ENCODE measurements around the gene KLHDC3.

Gene KLHDC3

DNA sequence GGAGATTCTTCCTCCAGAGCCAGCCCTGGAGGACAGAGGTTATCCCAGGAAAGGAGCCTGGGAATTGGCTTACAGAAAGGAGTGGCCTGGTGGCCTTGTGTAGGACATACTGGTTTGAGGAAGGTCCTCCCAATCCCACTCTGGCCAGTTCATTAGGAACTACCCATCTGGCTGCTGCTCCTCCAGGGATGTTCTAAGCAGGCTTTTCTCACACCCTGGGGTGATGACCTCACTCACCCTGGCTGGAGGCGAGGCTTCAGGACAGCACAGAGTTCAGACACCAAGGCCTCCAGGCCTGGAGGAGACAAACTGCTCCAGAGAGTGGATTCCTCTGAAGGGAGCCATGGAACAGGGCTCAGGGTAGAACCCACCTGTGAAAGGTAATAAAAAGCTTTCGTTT lies 44.6 kb upstream of the KLHDC3 start:
- Histone ChIP-seq H3K27ac (no peak overlapping the region), H3K4me3 (ENCODE audit: low read depth, low read length) (no peak overlapping the region), H2AFZ (no peak overlapping the region), H3K9ac (no peak overlapping the region), H3K27me3 (ENCODE audit: control insufficient read depth, insufficient read depth, low read length) (no peaks in the 10 kb centered on the region), H3K9me3 (ENCODE audit: control insufficient read depth, low read length) (no peaks in the 10 kb centered on the region), H3K4me1 (no peaks in the 10 kb centered on the region), H3K4me2 (ENCODE audit: low read length) (no peak overlapping the region), H3K79me2 (no peaks in the 10 kb centered on the region), H3K36me3 (ENCODE audit: control insufficient read depth, insufficient read depth, low read length) (no peaks in the 10 kb centered on the region)
- TF ChIP-seq, protein P1, sequence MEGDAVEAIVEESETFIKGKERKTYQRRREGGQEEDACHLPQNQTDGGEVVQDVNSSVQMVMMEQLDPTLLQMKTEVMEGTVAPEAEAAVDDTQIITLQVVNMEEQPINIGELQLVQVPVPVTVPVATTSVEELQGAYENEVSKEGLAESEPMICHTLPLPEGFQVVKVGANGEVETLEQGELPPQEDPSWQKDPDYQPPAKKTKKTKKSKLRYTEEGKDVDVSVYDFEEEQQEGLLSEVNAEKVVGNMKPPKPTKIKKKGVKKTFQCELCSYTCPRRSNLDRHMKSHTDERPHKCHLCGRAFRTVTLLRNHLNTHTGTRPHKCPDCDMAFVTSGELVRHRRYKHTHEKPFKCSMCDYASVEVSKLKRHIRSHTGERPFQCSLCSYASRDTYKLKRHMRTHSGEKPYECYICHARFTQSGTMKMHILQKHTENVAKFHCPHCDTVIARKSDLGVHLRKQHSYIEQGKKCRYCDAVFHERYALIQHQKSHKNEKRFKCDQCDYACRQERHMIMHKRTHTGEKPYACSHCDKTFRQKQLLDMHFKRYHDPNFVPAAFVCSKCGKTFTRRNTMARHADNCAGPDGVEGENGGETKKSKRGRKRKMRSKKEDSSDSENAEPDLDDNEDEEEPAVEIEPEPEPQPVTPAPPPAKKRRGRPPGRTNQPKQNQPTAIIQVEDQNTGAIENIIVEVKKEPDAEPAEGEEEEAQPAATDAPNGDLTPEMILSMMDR (IDR thresholded peaks at IDR 0.05) = no peak

DNA sequence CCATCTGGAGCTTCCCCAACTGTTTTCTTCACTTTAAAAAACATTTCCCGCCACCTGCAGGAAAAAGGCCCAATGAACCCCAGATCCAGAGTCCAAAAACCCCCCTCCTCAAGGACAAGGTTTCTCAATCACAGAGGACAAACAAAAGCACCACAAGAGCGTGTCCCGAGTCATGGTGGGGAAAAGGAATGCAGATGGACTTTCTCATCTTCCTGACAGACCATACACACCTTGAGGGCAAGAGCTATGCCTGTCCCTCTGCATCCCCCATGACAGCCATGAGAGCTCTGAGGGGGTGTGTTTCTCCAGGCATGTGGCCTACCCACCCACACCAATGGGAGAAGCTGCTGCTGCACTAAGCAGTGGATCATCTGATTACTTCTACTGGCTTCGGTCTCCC lies 44.1 kb upstream of the KLHDC3 start:
- no peaks in the 10 kb centered on the region for H3K36me3 ChIP-seq (ENCODE audit: control insufficient read depth, insufficient read depth, low read length)

DNA sequence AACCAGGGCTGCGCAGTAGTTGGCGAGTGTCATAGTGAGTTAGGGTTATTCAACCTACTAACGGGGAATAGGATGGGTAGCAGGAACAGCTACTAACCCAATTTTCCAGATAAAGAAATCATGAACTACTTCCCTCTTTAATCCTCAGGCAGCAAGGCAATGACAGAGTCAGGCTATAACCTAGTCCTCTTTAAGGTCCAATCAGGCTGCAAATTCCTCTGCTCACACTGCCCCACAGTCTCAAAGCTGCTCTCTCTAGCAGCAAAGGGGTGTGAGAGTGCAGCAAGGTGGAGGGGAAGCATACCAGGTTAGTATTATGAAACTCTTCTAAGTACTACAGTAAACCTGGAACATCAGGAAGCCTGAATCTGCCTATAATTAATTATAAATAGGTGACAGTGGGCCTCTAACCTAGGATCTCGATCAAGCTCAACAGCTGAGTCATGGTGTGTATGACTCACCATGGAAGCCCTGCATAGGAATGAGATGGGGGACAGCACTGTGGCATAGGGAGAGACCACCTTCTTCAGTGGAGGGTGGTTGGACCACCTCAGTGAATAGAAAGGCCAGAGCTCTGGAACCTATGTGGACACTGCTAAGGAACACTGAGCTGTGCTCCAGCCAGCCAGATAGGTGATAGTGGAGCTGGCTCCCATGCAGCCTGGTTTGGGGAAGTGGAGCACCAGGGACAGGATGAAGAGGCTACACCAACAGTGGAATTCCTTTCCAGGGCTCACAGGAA lies 43.0 kb upstream of the KLHDC3 start:
- H3K9me3 ChIP-seq (ENCODE audit: control insufficient read depth, low read length) = no peaks in the 10 kb centered on the region
- H3K4me1 ChIP-seq = no peaks in the 10 kb centered on the region
- TF ChIP-seq, protein P1 (IDR thresholded peaks at IDR 0.05) = no peak
- no peaks in the 10 kb centered on the region for H3K36me3 ChIP-seq (ENCODE audit: control insufficient read depth, insufficient read depth, low read length)
- H3K4me3 ChIP-seq (ENCODE audit: low read depth, low read length) = no peak overlapping the region
- H3K9ac ChIP-seq = no peak overlapping the region
- H3K4me2 ChIP-seq (ENCODE audit: low read length) = no peak overlapping the region
- no peaks in the 10 kb centered on the region for H3K79me2 ChIP-seq
- H3K27ac ChIP-seq = no peak overlapping the region
- H3K27me3 ChIP-seq (ENCODE audit: control insufficient read depth, insufficient read depth, low read length) = no peaks in the 10 kb centered on the region
- no peak overlapping the region for H2AFZ ChIP-seq

More for the DNA sequence above, 44.1 kb upstream of the KLHDC3 start:
- no peak overlapping the region for H3K4me2 ChIP-seq (ENCODE audit: low read length)
- no peaks in the 10 kb centered on the region for H3K9me3 ChIP-seq (ENCODE audit: control insufficient read depth, low read length)
- no peak overlapping the region for H3K4me3 ChIP-seq (ENCODE audit: low read depth, low read length)
- no peaks in the 10 kb centered on the region for H3K79me2 ChIP-seq
- no peak overlapping the region for H3K27ac ChIP-seq
- H3K4me1 ChIP-seq = no peaks in the 10 kb centered on the region
- TF ChIP-seq, protein P1 (IDR thresholded peaks at IDR 0.05) = no peak
- no peak overlapping the region for H2AFZ ChIP-seq
- H3K9ac ChIP-seq = no peak overlapping the region
- H3K27me3 ChIP-seq (ENCODE audit: control insufficient read depth, insufficient read depth, low read length) = no peaks in the 10 kb centered on the region

DNA sequence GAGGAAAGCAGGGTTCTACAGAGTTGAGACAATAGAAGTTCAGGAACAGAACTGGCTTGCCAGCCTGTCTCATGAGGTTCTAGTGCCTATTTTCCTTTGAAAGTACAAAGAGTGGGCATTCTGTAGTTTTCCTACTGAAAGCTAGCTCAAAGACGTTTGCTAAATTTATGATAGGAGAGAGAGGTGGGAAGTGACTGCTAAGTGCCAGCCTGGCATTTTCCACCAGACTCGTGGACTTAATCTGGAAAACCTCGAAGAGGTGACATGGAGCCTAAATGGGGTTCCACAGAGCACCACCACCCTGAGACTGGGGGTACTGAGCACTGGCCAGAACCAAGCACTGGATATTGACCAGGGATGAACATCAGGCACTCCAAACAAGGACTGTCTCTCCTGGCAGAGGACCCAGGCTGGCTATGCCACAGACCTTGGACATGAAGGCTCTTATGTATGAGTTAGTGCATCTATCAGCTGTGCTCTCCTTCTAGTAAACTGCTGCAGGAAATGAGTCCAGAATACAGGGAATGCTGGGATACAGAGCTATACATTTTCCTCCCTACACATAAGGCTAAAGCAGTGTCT lies 42.2 kb upstream of the KLHDC3 start:
- H3K9ac ChIP-seq = no peak overlapping the region
- no peak overlapping the region for H3K27ac ChIP-seq
- H2AFZ ChIP-seq = no peak overlapping the region
- no peaks in the 10 kb centered on the region for H3K9me3 ChIP-seq (ENCODE audit: control insufficient read depth, low read length)
- H3K4me1 ChIP-seq = no peaks in the 10 kb centered on the region
- TF ChIP-seq, protein P1 (IDR thresholded peaks at IDR 0.05) = no peak
- H3K4me2 ChIP-seq (ENCODE audit: low read length) = no peak overlapping the region
- H3K4me3 ChIP-seq (ENCODE audit: low read depth, low read length) = no peak overlapping the region
- no peaks in the 10 kb centered on the region for H3K27me3 ChIP-seq (ENCODE audit: control insufficient read depth, insufficient read depth, low read length)
- H3K36me3 ChIP-seq (ENCODE audit: control insufficient read depth, insufficient read depth, low read length) = no peaks in the 10 kb centered on the region
- no peaks in the 10 kb centered on the region for H3K79me2 ChIP-seq

DNA sequence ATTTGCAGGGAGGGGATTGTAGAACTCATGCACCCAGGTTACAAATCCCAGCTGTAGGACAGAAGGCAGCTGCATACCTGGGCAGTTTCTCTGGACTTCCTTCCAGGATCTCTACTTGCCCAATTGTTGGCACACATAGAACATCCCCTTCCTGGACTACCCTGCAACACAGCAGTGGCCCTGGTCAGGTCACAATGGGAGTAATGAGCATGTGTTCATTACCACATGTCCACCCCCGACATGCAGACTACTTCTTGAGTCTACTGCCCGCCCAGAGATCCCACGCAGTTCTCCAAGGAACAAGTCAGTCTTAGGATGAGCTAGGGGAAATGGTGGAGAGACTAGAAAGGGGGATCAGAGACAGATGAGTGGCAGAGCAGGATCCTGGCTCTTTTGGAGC lies 40.1 kb upstream of the KLHDC3 start:
- Histone ChIP-seq H3K9ac (no peak overlapping the region), H3K27ac (no peak overlapping the region), H3K4me1 (peaks cover 5% of the 10 kb centered on the region), H3K79me2 (no peaks in the 10 kb centered on the region), H2AFZ (no peak overlapping the region), H3K36me3 (ENCODE audit: control insufficient read depth, insufficient read depth, low read length) (no peaks in the 10 kb centered on the region), H3K27me3 (ENCODE audit: control insufficient read depth, insufficient read depth, low read length) (no peaks in the 10 kb centered on the region), H3K9me3 (ENCODE audit: control insufficient read depth, low read length) (no peaks in the 10 kb centered on the region), H3K4me2 (ENCODE audit: low read length) (no peak overlapping the region), H3K4me3 (ENCODE audit: low read depth, low read length) (no peak overlapping the region)
- TF ChIP-seq, protein P1 (IDR thresholded peaks at IDR 0.05) = no peak

Measured in parathyroid adenoma (tissue), 2 donors.